BJ (cell line): Measurements from ENCODE around the gene CRY1. TPM values are rescaled to one million over a fixed set of nuclear protein-coding genes. Genes with fewer than 3 reads are reported as not detected.

Source experiments
- CTCF ChIA-PET: fragments of 350-600 bp; formaldehyde crosslinking; extraction: SDS; loops from one replicate; lab custom pipeline; 2021; ENCODE audit warnings: antibody characterized with exemption, inconsistent platforms; lab: Yijun Ruan, JAX
- POLR2A ChIA-PET: fragments of 300-600 bp; sonication (Branson Sonifier 250); formaldehyde crosslinking; extraction: SDS; loops from one replicate; lab custom pipeline; 2021; ENCODE audit warnings: antibody characterized with exemption; lab: Charles Lee
- DNase-seq: peaks from one replicate; pipeline ENCODE4 v3.0.0-alpha.2; 2011; ENCODE audit warnings: low read depth
- H3K27me3 ChIP-seq: 2 replicates; pipeline ENCODE4 v1.6.0; 2011; ENCODE audit warnings: low read length; ENCODE audit not compliant: control insufficient read depth, insufficient read depth
- H3K36me3 ChIP-seq: 2 replicates; pipeline ENCODE4 v1.5.1; 2011; ENCODE audit warnings: low read length; ENCODE audit not compliant: control insufficient read depth, insufficient read depth
- H3K4me3 ChIP-seq: 2 replicates; pipeline ENCODE4 v1.5.1; 2011; ENCODE audit warnings: low read depth, mild to moderate bottlenecking, control low read depth, low read length
- polyA minus RNA-seq: library from RNA; depleted of rRNA, polyadenylated mRNA; stranded (reverse); fragments of >200 nt; gene quantifications from 2 replicates; pipeline ENCODE4 v1.2.3, GENCODE V29; 2011; rRNA and poly(A)+ RNA removed
- polyA plus RNA-seq: library from polyadenylated mRNA; depleted of rRNA; stranded (reverse); fragments of >200 nt; gene quantifications from 2 replicates; pipeline ENCODE4 v1.2.3, GENCODE V29; 2011; rRNA removed
- TF ChIP-seq, protein P1 (sequence below): IDR thresholded peaks from 2 replicates; pipeline ENCODE4 v1.5.1; 2011; ENCODE audit warnings: low read depth, mild to moderate bottlenecking, control low read depth, inconsistent platforms, low read length, moderate library complexity; ENCODE audit not compliant: insufficient read depth

CRY1 gene
- polyA plus RNA-seq (6.9 and 10.9 TPM in 2 replicates), polyA minus RNA-seq (3.5 and 3.7 TPM in 2 replicates)

- TF ChIP-seq, protein P1, sequence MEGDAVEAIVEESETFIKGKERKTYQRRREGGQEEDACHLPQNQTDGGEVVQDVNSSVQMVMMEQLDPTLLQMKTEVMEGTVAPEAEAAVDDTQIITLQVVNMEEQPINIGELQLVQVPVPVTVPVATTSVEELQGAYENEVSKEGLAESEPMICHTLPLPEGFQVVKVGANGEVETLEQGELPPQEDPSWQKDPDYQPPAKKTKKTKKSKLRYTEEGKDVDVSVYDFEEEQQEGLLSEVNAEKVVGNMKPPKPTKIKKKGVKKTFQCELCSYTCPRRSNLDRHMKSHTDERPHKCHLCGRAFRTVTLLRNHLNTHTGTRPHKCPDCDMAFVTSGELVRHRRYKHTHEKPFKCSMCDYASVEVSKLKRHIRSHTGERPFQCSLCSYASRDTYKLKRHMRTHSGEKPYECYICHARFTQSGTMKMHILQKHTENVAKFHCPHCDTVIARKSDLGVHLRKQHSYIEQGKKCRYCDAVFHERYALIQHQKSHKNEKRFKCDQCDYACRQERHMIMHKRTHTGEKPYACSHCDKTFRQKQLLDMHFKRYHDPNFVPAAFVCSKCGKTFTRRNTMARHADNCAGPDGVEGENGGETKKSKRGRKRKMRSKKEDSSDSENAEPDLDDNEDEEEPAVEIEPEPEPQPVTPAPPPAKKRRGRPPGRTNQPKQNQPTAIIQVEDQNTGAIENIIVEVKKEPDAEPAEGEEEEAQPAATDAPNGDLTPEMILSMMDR = no peak
- Histone ChIP-seq H3K36me3 (no peaks in the 10 kb centered on the region), H3K4me3 (peak within 1 kb of the TSS; percentile 90), H3K27me3 (no peaks in the 10 kb centered on the region)
- DNase-seq = peak; percentile 72
- CTCF ChIA-PET = interaction anchor here (1.3 to 10.5 kb wide), 2 partner anchors 13 to 520 kb away, joined by 3 to 79 read pairs; no protein-coding TSS in a partner anchor
- POLR2A ChIA-PET = no interaction called here
Measured at GRCh38 chr12:107093417-107094182, at the start of gene CRY1. Gene CRY1, minus strand, starts transcription at chr12:107093549. Its CDS starts 588 bp downstream, at chr12:107092961.

DNA sequence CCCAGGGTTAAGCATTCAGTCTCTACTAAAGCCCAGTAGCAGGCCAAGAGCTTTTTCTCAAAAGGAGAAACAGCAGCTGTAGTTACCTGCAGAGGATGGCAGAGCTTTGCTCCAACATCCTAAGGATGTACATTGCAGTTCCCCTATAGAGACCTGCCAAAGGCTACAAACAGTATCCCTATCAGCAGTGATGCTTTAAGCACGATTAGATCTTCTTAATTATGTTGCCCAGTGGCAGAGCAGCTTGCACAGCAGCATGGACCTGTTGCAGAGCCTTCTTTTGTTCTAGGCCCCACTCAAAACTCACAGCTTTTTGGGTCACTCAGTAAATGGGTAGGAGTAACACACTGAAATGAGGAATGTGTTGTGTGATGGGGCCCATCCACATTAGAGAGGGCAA, 46.4 kb upstream of the CRY1 start:
- H3K36me3 ChIP-seq = no peaks in the 10 kb centered on the region
- H3K4me3 ChIP-seq = no peak overlapping the region
- CTCF ChIA-PET = interaction anchor here (0.6 to 2.0 kb wide), 2 partner anchors 8 to 15 kb away, joined by 3 to 7 read pairs; no protein-coding TSS in a partner anchor
- no peaks in the 10 kb centered on the region for H3K27me3 ChIP-seq
- DNase-seq = no peak
- POLR2A ChIA-PET = no interaction called here
- TF ChIP-seq, protein P1 = no peak

DNA sequence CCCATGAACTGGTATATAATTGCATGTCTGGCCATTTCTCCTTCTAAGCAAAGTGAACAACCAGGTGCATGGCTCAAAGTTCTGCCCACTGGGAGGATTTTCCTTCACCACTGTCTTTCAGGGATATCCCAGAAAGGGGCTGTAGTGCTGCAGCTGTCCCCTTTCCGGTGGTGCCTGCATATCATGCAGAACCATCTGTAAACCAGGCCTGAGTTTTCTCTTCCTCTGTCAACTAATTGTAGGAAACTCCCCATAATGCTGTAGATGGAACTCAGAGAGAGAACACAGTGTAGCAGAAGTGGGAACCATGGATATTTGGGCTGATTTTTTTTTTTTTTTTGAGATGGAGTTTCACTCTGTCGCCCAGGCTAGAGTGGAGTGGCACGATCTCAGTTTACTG, 45.6 kb upstream of the CRY1 start:
- ChIA-PET CTCF (no interaction called here), POLR2A (no interaction called here)
- Histone ChIP-seq H3K27me3 (no peaks in the 10 kb centered on the region), H3K4me3 (no peak overlapping the region), H3K36me3 (no peaks in the 10 kb centered on the region)
- DNase-seq = no peak
- TF ChIP-seq, protein P1 = no peak

DNA sequence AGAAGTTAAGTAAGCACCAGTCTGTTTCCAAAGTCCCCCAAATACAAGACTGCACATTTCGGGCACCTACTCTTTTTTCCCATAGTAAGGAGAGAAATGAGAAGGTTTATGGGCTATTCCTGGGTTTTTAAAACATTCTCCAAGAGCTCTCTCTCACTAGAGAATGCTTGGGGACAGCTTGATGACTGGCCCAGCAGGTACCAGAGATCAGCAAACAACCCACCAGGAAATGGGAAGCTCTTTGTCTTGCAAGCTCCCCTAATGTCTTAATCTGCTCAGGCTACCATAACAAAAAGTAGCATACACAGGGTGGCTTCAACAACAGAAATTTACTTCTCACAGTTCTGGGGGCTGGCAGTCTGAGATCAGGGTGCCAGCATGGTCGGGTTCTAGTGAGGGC, 41.8 kb upstream of the CRY1 start:
- POLR2A ChIA-PET = no interaction called here
- no peak for DNase-seq
- CTCF ChIA-PET = interaction anchor here (0.6 to 9.3 kb wide), 2 partner anchors 11 to 475 kb away, joined by 3 to 341 read pairs; no protein-coding TSS in a partner anchor
- TF ChIP-seq, protein P1 = no peak
- H3K36me3 ChIP-seq = no peaks in the 10 kb centered on the region
- H3K27me3 ChIP-seq = no peaks in the 10 kb centered on the region
- H3K4me3 ChIP-seq = no peak overlapping the region

DNA sequence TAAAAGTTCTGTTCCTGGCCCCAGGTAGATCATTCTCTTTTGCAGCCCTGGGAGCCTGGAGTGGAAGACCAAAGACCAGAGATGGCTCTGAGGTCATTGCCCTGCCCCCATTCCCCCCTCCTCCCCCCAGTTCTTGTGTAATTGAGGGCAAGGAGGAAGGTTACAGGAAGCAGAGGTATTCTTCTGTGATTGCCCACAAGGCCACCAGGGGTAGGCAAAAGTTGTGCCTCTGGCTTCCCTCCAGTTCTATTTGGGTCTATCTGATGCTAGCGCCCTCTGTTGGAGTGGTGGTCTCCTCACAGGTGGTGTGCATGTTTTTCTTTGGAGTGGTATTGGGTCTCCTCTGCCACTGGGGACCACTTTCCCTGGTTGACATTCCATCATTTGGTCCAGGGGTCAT, 41.2 kb upstream of the CRY1 start:
- no peak for DNase-seq

More for the DNA sequence above, 41.2 kb upstream of the CRY1 start:
- Histone ChIP-seq H3K27me3 (no peaks in the 10 kb centered on the region), H3K4me3 (no peak overlapping the region), H3K36me3 (no peaks in the 10 kb centered on the region)
- ChIA-PET POLR2A (no interaction called here), CTCF (interaction anchor here (0.9 to 9.3 kb wide), 5 partner anchors 8 to 475 kb away, joined by 3 to 341 read pairs (median 3); no protein-coding TSS in a partner anchor)
- TF ChIP-seq, protein P1 = no peak
